T-helper 2 cell treated with Interferon-gamma antibody and Interleukin-4, amounts not matched to agents 100 ng/mL and 5 ng/mL, for 36 hours (primary cell): ENCODE results near the gene SLC17A7. TPM values are rescaled to one million over a fixed set of nuclear protein-coding genes. Genes with fewer than 3 reads are reported as not detected.

ENCODE experiments used
- intact Hi-C: fragments of 100-400 bp; cut with micrococcal nuclease; formaldehyde crosslinking; loops from one replicate; pipeline ENCODE4 v1.15.1; 2023
- total RNA-seq: library from RNA; stranded (reverse); gene quantifications from 2 replicates; pipeline ENCODE4 v1.2.3, GENCODE V29; 2022

The SLC17A7 gene
- total RNA-seq, 1 donor from 2014 or later, result 0.09 TPM

GRCh38 chr19:49447485-49448431 lies 6.4 kb upstream of the SLC17A7 start:
- intact Hi-C loops, result loop anchor here (10.0 kb wide), 1 partner anchor 113 kb away; the partner anchor contains the start of gene CD37

GRCh38 chr19:49445997-49446396 lies 4.7 kb upstream of the SLC17A7 start:
- intact Hi-C loops, result loop anchor here (10.0 kb wide), 1 partner anchor 111 kb away; the partner anchor contains the start of gene CD37

- intact Hi-C loops, result loop anchor here (10.0 kb wide), 1 partner anchor 109 kb away; the partner anchor contains the start of gene CD37
Measured at GRCh38 chr19:49444100-49444700, 2.9 kb upstream of the SLC17A7 start.

- intact Hi-C loops, result loop anchor here (1.0 to 10.0 kb wide), 4 partner anchors 10 to 109 kb away; partner anchors contain the start of genes ALDH16A1, CD37 and PTH2
Measured at GRCh38 chr19:49443366-49444099, 2.2 kb upstream of the SLC17A7 start.

GRCh38 chr19:49442771-49443365 lies 1.5 kb upstream of the SLC17A7 start:
- intact Hi-C loops, result loop anchor here (1.0 to 10.0 kb wide), 4 partner anchors 10 to 108 kb away; partner anchors contain the start of genes ALDH16A1, CD37 and PTH2

GRCh38 chr19:49442354-49442753 lies 1.0 kb upstream of the SLC17A7 start:
- intact Hi-C loops, result loop anchor here (2.0 to 10.0 kb wide), 2 partner anchors 20 to 108 kb away; partner anchors contain the start of genes CD37 and PTH2

- intact Hi-C loops, result loop anchor here (2.0 to 10.0 kb wide), 2 partner anchors 19 to 107 kb away; partner anchors contain the start of genes CD37 and PTH2
Measured at GRCh38 chr19:49441960-49442350, 628 bp upstream of the SLC17A7 start.

- intact Hi-C loops, result loop anchor here (10.0 kb wide), 1 partner anchor 106 kb away; the partner anchor contains the start of gene CD37
Measured at GRCh38 chr19:49440439-49441209, 703 bp downstream of the SLC17A7 start.

- intact Hi-C loops, result loop anchor here (10.0 kb wide), 1 partner anchor 105 kb away; the partner anchor contains the start of gene CD37
Measured at GRCh38 chr19:49439836-49440235, 1.5 kb downstream of the SLC17A7 start.

GRCh38 chr19:49438261-49438660 lies 3.1 kb downstream of the SLC17A7 start:
- intact Hi-C loops, result no loop called here

GRCh38 chr19:49437231-49437630 lies 4.1 kb downstream of the SLC17A7 start:
- intact Hi-C loops, result no loop called here

- intact Hi-C loops, result no loop called here
Measured at GRCh38 chr19:49436381-49437017, 4.8 kb downstream of the SLC17A7 start.

- intact Hi-C loops, result no loop called here
Measured at GRCh38 chr19:49435670-49436069, 5.7 kb downstream of the SLC17A7 start.

- intact Hi-C loops, result no loop called here
Measured at GRCh38 chr19:49434907-49435583, 6.3 kb downstream of the SLC17A7 start.

- intact Hi-C loops, result no loop called here
Measured at GRCh38 chr19:49433240-49433901, 8.0 kb downstream of the SLC17A7 start.

- intact Hi-C loops, result no loop called here
Measured at GRCh38 chr19:49432141-49433073, 8.9 kb downstream of the SLC17A7 start.

GRCh38 chr19:49431330-49431749 lies 10.0 kb downstream of the SLC17A7 start:
- intact Hi-C loops, result no loop called here
